GM10248 (cell line): Measurements from ENCODE around the gene ROMO1.
"Not testable (repeated sequence)": the region's sequence is repeated elsewhere in the genome, so short reads cannot be mapped to it uniquely, and the experiment has no call there.

Experiments used
- CTCF ChIA-PET: fragments of 300-600 bp; sonication (Branson Sonifier 250); formaldehyde crosslinking; extraction: SDS; loops from one replicate; lab custom pipeline; 2021; ENCODE audit warnings: antibody characterized with exemption; lab: Yijun Ruan, JAX
- POLR2A ChIA-PET: fragments of 350-650 bp; sonication (Branson Sonifier 250); formaldehyde crosslinking; extraction: SDS; loops from one replicate; lab custom pipeline; 2020; ENCODE audit warnings: antibody characterized with exemption; lab: Yijun Ruan, JAX
- DNase-seq: peaks from one replicate; pipeline ENCODE4 v3.0.0; 2012; ENCODE audit errors: extremely low spot score
- CTCF ChIP-seq: IDR thresholded peaks from 2 replicates; pipeline ENCODE4 v1.5.1; 2012; ENCODE audit warnings: mild to moderate bottlenecking, low read depth; ENCODE audit errors: extremely low read depth, missing control alignments, control extremely low read depth

Gene ROMO1

GRCh38 chr20:35743693-35744491 is 44.7 kb downstream of the ROMO1 start:
- no peak for TF ChIP-seq CTCF
- DNase-seq: no peak
- ChIA-PET CTCF (interaction anchor here (0.7 to 6.3 kb wide), 5 partner anchors 8 to 27 kb away, joined by 3 to 27 read pairs (median 5); partner anchors contain the start of gene PHF20), POLR2A (interaction anchor here (0.7 to 7.4 kb wide), 6 partner anchors 10 to 127 kb away, joined by 3 to 81 read pairs (median 6); partner anchors contain the start of gene PHF20)

- ChIA-PET POLR2A (interaction anchor here (0.7 to 7.4 kb wide), 5 partner anchors 9 to 127 kb away, joined by 3 to 81 read pairs (median 4); no protein-coding TSS in a partner anchor), CTCF (interaction anchor here (1.7 to 6.3 kb wide), 2 partner anchors 12 to 27 kb away, joined by 3 to 27 read pairs; partner anchors contain the start of gene PHF20)
- not testable (repeated sequence) for DNase-seq
These were observed 45.3 kb downstream of the ROMO1 start for GRCh38 chr20:35744492-35744841.
